MG63 (cell line): ENCODE data around the gene RADIL. TPM values are rescaled to one million over a fixed set of nuclear protein-coding genes. Genes with fewer than 3 reads are reported as not detected.
A peak's percentile ranks its signal among the peaks of the same experiment; 100 is the strongest.

Source experiments
- DNase-seq: peaks from one replicate; pipeline ENCODE4 v3.0.0-alpha.2; 2020
- H3K27me3 ChIP-seq: fragments of 250-450 bp; sonication (Bioruptor Pico); 2 replicates; pipeline ENCODE4 v1.5.1; 2020; ENCODE audit warnings: mild to moderate bottlenecking, moderate library complexity
- H3K36me3 ChIP-seq: fragments of 250-450 bp; sonication (Bioruptor Pico); 2 replicates; pipeline ENCODE4 v1.5.1; 2020; ENCODE audit warnings: mild to moderate bottlenecking, moderate library complexity
- H3K4me3 ChIP-seq: fragments of 250-450 bp; sonication (Bioruptor Pico); 2 replicates; pipeline ENCODE4 v1.5.1; 2020; ENCODE audit warnings: mild to moderate bottlenecking, moderate library complexity
- H3K9me3 ChIP-seq: fragments of 250-450 bp; sonication (Bioruptor Pico); 2 replicates; pipeline ENCODE4 v1.5.1; 2020; ENCODE audit warnings: mild to moderate bottlenecking, moderate library complexity
- total RNA-seq: library from RNA; depleted of rRNA; stranded (reverse); fragments of >200 nt; shearing (Covaris generic); gene quantifications from 2 replicates; pipeline ENCODE4 v1.2.3, GENCODE V29; 2014; ENCODE audit warnings: low replicate concordance

Gene RADIL
- total RNA-seq, 1 experiment from 2014 or later = 1.6 TPM

DNA sequence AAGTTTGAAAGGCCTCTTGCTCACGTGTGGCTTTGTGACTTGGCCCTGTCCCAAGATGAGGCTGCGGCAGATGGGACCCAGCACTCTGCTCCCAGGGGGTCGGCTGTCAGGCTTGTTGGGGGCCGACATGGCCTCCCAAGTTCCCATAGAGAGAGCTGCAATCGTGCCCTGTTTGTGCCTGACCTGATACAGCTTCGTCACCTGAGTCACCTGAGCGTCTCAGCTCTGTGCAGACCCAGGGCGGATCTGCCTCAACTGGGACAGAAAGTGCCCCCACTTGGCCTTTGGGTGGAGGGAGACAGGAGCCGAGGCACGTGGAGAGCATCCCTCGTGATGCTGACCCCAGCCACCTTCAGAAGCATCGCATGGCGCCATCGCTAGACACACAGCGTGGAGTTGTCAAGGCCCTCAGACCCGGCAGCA, 43.4 kb downstream of the RADIL start:
- Histone ChIP-seq H3K27me3 (no peaks in the 10 kb centered on the region), H3K36me3 (no peaks in the 10 kb centered on the region), H3K4me3 (no peak overlapping the region), H3K9me3 (no peaks in the 10 kb centered on the region)
- DNase-seq = no peak

DNA sequence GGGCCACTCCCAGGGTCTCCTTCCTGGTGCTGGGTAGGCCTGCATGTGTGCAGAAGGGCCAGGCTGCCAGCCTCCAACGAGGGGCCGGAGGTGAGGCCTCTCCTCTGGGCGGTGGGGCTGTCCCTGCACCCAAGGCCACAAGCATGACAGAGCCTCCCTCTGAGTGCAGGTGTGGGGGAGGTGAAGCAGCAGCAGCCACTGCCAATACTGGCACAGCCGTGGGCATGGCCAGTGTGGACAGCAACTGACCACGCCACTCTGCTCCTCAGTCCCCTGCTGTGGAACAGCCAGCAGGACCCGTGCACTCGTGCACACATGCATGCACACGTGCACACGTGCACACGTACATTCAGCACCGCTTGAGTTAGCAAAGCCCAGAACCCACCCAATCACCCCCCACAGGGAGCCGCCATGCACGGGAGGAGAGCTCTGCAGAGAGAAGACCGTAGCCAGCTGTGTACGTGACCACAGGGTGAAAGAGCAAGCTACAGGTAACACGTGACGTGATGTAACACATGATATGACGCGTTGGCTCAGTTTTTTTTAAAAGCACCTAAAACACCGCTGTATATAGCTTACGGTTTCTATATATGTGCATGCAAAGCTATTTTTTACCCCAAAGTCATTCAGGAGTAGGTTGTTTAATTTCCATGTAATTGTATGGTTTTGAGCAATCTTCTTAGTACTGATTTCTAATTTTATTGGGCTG, 44.7 kb downstream of the RADIL start:
- Histone ChIP-seq H3K36me3 (no peaks in the 10 kb centered on the region), H3K27me3 (no peaks in the 10 kb centered on the region), H3K4me3 (no peak overlapping the region), H3K9me3 (no peaks in the 10 kb centered on the region)
- no peak for DNase-seq

DNA sequence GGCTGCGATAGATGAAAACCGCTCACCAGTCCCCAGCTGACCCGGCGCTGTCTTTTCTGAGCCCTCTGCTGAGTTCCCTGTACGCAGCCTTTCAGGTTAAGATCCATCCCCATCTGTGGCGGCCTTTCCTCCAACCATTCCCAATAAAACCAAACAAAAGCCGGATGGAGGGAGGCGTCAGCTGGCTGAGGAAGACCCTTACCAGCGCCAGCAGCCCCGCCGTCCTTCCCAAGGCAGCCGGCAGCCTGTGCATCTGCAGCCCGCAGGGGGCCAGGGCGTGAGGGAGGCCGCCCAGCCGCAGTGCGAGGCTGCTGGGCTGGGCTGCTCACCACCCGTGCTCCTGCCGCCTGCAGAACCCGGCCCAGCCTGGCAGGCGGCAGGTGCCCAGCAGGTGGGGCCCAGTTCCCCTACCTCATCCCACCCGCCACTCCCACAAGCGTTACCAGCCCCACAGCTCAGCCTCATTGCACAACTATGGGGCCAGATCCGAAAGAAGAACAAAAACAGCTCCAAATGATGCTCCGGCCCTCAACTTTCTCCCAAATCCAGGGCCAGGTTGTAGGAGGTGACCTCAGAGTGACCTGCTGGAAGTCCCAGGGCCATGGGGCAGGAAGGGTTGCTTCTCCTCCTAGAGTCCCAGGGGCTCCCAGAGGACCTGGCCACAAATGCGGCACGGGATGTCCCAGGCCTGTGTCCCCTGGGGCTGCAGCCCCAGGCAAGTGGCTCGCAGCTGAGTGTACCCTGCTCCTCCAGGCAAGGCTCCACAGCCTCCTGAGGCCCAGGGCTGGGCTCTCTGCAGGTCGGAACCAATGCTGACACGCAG, 45.5 kb downstream of the RADIL start:
- Histone ChIP-seq H3K36me3 (no peaks in the 10 kb centered on the region), H3K27me3 (no peaks in the 10 kb centered on the region), H3K9me3 (no peaks in the 10 kb centered on the region), H3K4me3 (no peak overlapping the region)
- no peak for DNase-seq

DNA sequence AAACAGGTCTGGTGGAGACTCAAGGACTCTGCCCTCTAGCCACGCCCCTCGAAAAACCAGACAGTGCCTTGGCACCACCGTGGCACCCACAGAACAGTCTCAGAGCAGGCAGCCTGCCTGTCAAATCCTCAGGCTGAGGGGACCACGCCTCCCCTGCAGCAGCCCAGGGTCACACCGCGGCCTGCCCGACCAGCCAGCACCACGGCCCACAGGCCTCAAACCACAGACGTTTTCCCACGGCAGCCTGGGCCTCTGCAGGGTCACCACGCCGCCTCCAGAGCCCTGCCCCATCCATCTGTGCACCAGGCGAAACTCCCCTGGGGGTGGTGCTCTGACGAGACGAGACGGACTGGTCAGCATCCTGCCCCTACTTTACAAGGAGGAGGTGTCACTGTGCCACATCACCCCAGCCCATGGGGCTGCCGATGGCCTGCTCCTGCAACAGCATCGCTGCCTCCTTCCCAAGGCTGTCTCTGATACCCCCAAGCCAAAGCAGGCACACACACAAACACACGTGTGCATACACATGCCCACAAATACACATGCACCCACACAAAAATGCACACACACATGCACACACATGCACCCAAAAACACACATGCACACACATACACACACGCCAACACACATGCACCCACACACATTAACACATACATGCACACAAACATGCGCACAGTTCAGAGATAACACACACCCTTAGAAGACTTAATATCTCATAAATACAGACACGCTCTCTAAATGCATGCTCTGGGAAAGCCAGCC, 46.3 kb downstream of the RADIL start:
- Histone ChIP-seq H3K4me3 (no peak overlapping the region), H3K9me3 (no peaks in the 10 kb centered on the region), H3K27me3 (no peaks in the 10 kb centered on the region), H3K36me3 (no peaks in the 10 kb centered on the region)
- no peak for DNase-seq

DNA sequence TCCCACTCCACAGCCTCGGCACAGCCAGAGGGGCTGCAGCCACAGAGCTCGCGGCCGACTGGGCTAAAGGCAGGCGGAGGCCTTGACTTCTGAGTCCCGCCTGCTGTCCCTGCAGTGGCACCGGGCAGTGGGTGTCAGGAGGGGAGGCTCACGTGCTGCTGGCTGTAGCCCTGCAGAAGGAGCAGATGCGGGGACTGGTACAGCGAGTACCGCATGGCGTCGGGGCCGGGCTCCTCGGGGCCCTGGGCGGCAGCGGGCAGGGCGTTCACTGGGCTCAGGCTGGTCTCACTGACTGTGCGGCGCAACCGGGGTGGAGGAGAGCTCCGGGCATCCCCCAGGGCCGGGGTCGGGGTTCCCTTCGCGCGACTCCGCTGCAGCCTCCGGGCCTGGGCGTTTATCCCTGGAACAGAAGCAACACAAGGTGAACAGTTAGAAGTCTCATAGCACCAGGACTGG, 47.3 kb downstream of the RADIL start:
- DNase-seq = no peak
- no peaks in the 10 kb centered on the region for H3K36me3 ChIP-seq

DNA sequence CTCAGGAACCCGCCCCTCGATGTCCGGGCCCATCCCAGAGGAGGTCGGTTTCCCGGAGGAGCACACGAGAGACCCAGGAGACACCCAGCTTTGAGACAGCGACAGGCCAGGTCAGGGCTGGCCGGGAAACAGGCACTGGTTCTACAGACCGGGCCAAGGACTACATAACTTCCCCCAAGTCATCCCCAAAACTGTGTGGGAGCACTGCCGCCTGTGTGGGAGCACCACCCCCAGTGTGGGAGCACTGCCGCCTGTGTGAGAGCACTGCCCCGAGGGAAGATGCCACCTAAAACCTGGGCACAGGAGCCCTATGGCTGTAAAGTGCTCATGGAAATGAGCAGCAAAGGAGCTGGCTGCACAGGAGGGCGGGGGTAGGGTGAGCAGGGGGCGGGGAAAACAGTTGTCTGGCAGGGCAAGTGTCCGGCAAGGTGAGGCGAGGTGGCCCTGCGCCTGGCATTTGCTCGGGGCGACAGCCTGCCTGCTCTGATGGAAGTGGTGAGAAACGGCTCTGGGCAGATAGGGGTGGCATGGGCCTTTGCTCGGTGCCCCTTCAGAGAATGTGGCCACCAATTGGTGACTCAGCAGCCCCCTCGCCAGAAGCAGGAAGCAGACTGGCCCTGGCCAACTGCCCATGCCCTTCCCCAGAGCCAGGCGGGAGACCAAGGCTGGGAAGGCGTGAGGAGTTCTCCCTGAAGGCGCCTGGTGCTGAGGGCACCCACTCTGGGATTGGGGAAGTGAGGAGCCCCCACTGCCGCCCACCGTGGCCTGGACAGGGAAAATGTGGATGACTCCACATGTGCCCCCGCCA, 47.9 kb downstream of the RADIL start:
- Histone ChIP-seq H3K36me3 (no peaks in the 10 kb centered on the region), H3K4me3 (no peak overlapping the region), H3K27me3 (no peaks in the 10 kb centered on the region), H3K9me3 (no peaks in the 10 kb centered on the region)
- DNase-seq = no peak

More for the DNA sequence above, 47.3 kb downstream of the RADIL start:
- Histone ChIP-seq H3K27me3 (no peaks in the 10 kb centered on the region), H3K9me3 (no peaks in the 10 kb centered on the region), H3K4me3 (no peak overlapping the region)

DNA sequence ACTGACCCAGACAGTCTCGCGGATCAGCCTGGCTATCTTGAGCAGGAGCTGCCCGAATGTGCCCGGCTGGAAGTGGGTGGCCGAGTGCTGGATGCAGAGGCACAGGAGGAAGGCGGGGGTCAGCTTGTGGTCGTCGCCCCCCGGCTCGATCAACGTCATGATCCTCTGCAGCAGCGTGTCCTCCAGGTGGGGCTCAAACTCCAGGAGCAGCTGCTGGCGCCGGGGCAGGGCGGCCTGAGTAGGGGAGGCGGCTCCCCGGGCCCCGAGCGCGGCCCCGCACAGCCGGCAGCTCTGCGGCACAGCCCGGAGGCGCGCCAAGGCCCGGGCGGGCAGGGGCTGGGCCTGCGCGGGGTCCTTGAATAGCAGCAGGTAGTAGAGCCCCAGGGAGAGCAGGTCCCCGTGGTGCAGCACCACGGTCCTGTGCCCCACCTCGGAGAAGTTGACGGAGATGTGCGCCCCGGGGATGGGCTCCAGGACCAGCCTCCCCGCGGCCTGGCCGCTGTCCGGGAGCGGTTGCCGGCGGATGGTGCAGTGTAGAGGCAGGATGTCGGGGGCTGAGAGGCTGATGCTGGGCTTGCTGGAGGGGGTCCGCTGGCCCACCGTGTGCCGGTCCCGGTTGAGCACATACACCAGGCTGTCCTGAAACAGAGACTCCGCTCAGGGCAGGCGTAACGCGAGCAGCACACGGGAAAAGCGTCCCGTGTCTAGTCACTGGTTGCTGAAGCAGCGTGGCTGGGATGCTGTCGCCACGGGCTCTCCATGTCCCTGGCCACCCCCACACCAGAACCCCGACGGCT, 48.7 kb downstream of the RADIL start:
- H3K9me3 ChIP-seq = no peaks in the 10 kb centered on the region
- no peaks in the 10 kb centered on the region for H3K27me3 ChIP-seq
- DNase-seq = no peak

DNA sequence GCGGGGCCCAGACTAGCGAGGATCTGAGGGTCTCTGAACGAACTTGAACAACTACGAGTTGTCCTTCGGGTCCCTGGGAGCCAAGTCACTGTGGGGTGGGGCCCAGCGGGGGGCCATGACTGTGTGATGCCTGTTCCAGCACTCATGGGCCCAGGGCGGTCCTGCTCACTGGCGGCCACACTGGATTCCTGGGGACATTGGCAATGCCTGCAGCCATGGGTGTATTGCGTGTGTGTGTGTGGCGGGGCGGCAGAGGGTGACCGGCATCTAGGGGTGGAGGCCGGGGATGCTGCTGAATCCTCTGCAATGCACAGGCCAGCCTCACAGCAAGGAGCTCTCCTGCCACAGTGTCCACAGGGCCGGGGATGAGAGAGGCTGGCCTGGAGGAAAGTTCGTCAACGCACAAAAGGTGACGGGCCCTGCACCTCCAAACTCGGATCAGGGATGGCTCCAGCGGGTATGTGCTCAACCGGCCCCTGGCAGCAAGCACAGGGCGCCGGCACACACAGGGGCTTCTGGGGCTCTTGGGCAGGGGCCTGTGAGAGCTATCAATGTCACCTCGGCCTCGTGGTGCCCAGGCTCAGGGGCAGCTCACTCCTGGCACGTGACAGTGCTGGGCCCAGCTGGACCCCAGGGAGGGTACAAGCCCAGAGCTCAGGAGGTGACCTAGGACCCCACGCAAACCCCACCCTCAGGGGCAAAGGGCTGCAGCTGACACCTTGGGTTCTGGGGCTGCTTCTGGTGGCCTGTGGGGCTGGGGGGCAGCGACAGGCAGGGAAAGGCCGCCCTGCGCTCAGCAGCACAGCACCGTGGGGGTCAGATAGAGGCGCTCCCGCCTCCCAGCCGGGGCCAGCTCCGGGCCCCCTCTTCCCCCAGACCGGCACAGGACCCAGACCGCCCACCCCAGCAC, 49.6 kb downstream of the RADIL start:
- DNase-seq = no peak
- no peaks in the 10 kb centered on the region for H3K27me3 ChIP-seq
- H3K9me3 ChIP-seq = no peaks in the 10 kb centered on the region
- no peak overlapping the region for H3K4me3 ChIP-seq
- no peaks in the 10 kb centered on the region for H3K36me3 ChIP-seq

More for the DNA sequence above, 48.7 kb downstream of the RADIL start:
- H3K36me3 ChIP-seq = no peaks in the 10 kb centered on the region
- H3K4me3 ChIP-seq = no peak overlapping the region

DNA sequence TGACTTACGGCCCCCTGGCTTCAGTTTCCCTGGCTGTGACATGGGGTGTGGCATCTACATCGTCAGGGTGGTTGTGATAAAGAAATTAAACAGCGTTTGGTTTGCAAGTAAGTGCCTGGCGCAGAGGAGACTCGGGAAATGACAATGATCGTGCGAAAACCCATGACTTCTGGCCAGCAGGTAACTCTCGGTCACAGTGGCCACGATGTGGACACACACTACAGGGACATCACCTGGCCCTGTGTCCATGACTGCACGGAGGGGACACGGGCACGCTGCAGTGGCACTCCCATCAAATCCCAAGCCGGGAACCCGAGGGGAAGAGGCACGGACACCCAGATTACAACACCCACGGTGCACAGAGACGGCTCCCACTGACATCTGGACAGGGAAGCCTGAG, 50.3 kb downstream of the RADIL start:
- Histone ChIP-seq H3K36me3 (no peaks in the 10 kb centered on the region), H3K27me3 (no peaks in the 10 kb centered on the region)
- DNase-seq = no peak

DNA sequence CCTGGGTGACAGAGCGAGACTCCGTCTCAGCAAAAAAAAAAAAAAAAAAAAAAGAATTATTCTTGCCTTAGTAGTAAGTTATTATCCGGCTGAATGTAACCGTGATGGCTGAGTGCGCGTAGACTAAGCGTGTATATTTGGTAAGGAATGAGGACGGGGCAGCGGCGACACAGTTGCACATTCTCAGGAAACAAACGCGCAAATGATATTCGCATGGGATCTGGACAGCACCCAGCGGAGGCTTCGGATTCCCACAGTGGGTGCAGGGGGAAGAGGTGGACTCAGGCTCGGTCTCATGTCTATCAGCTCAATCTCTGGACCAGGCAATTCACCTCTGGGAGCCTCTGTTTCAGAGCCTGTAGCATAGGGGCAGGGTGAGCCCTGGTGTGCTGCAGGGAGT, 50.8 kb downstream of the RADIL start:
- Histone ChIP-seq H3K27me3 (no peaks in the 10 kb centered on the region), H3K4me3 (no peak overlapping the region), H3K9me3 (no peaks in the 10 kb centered on the region), H3K36me3 (no peaks in the 10 kb centered on the region)
- no peak for DNase-seq

More for the DNA sequence above, 50.3 kb downstream of the RADIL start:
- H3K9me3 ChIP-seq = no peaks in the 10 kb centered on the region
- H3K4me3 ChIP-seq = no peak overlapping the region

DNA sequence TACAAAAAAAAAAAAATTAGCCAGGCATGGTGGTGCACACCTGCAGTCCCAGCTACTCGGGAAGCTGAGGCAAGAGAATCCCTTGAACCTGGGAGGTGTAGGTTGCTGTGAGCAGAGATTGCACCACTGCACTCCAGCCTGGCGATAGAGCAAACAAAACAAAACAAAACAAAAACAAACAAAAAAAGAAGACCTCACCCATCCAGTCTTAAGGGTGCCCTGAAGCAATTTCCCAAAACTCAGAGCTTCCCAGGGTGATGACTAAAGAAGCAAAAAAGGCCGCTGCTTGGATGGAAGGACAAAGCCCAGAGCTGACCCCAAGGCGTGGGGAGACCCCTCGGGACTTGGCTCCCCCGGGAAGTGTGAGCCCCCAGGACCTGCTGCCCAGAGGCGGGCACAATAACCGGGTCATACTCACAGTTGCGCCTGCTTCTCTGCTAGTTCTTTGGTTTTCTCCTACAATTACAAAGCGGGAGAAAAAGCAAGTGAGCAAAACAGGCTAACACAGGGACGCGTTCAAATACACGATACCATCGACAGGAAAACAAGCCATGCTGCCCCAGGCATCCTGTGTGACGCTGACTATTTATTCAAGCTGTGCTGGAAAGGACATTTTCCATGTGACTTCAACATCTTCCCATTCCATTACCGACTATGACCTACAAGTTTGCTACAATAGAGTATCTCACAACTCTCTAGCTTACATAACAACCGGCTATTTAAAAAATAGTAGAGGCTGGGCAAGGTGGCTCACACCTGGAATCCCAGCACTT, 51.6 kb downstream of the RADIL start:
- DNase-seq = no peak
- Histone ChIP-seq H3K9me3 (no peaks in the 10 kb centered on the region), H3K36me3 (no peaks in the 10 kb centered on the region), H3K27me3 (no peaks in the 10 kb centered on the region), H3K4me3 (no peak overlapping the region)

DNA sequence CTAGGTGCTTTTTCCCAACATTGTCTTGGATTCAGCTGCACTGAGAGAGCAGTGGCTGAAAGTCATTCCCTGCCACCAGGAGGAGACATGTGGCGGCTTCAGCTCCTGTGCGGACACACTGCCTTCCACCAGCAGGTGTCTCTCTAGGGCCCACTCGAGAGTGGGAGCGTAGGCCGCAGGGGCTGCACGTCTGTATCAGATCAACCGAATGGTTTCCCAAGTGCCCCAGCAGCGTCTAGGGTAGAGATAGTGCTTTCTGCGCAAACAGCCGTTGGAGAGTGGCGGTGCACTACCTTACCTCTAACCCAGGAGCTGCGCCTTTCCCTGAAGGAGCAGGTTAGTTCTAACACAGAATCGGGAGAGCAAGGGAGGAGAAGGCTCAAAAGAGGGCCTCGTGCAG, 53.3 kb downstream of the RADIL start:
- DNase-seq = peak; percentile 25
- H3K27me3 ChIP-seq = no peaks in the 10 kb centered on the region
- H3K9me3 ChIP-seq = no peaks in the 10 kb centered on the region
- no peaks in the 10 kb centered on the region for H3K36me3 ChIP-seq
- no peak overlapping the region for H3K4me3 ChIP-seq

DNA sequence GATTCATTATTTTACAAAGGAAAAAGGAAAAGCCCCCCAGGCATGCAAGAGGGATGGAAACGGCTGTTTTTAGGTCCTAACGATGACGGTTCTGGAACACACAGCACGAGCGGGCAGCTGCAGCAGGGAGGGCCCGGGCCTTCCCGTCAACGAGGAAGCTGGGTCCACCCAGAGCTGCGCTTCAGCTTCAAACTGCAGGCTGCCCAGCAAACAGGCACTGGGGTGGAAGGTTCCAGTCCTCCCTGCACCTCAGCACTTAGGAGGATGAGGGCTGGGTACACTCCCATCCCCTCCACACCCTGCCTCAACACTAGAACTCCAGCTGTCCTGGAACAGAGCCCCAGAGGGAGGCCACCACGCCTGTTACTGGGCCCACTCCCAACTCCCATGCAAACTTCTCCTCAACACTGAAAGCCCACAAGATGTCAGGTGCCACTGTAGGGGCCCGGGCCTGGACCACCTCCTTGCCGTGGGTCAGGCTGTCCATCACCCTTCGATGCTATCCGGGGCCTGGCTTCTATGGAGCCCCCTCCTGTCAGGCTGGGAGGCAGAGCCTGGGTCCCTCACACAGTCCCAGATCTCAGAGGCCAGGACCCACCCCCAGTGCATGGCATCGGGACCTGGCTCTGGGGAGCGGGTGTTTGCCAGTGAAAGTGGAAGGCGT, 54.7 kb downstream of the RADIL start:
- H3K36me3 ChIP-seq = no peaks in the 10 kb centered on the region

DNA sequence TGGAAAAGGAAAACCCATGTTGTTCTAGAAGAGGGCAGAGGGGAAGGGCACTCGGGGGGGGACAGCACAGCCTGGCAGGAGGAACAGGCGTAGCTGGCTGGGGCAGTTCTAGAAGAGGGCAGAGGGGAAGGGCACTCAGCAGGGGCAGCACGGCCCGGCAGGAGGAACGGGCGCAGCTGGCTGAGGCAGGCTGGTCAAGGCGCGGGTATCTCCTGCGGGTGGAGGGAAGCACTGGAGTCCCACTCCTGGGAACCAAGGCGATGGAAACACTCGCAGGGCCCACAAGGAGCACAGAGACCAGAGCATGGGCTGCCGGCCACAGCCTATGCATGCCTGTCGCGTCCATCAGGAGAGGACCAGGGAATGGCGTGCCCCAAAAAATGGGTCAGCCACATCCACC, 58.4 kb downstream of the RADIL start:
- no peak for DNase-seq
- H3K4me3 ChIP-seq = no peak overlapping the region
- H3K36me3 ChIP-seq = no peaks in the 10 kb centered on the region
- H3K9me3 ChIP-seq = no peaks in the 10 kb centered on the region
- H3K27me3 ChIP-seq = no peaks in the 10 kb centered on the region

More for the DNA sequence above, 54.7 kb downstream of the RADIL start:
- H3K9me3 ChIP-seq = no peaks in the 10 kb centered on the region
- DNase-seq = no peak
- no peak overlapping the region for H3K4me3 ChIP-seq
- H3K27me3 ChIP-seq = no peaks in the 10 kb centered on the region
